Measurements from ENCODE around the gene KCNJ10.

GRCh38 chr1:160113407-160113806 lies 43.4 kb upstream of the KCNJ10 start:
- no peak for TF ChIP-seq POLR2A (IDR thresholded peaks at IDR 0.05)
- no peak for TF ChIP-seq CTCF (IDR thresholded peaks at IDR 0.05)
